ENCODE data around the gene STAG3.

GRCh38 chr7:100208911-100209408 is 31.2 kb downstream of the STAG3 start:
- TF ChIP-seq L3MBTL2 (conservative IDR thresholded peaks at IDR 0.05): no peak
- TF ChIP-seq TARDBP (IDR thresholded peaks at IDR 0.05): no peak
- no peak for TF ChIP-seq HDGF (IDR thresholded peaks at IDR 0.05; ENCODE audit: borderline replicate concordance)
- TF ChIP-seq NFRKB (IDR thresholded peaks at IDR 0.05): no peak
- TF ChIP-seq ELF4 (IDR thresholded peaks at IDR 0.05): no peak
- no peak for TF ChIP-seq FOXM1 (IDR thresholded peaks at IDR 0.05; ENCODE audit: borderline replicate concordance)
- no peak for TF ChIP-seq FOXA1 (IDR thresholded peaks at IDR 0.05)
- TF ChIP-seq PKNOX1 (IDR thresholded peaks at IDR 0.05): no peak
- TF ChIP-seq SUZ12 (IDR thresholded peaks at IDR 0.05): no peak
- TF ChIP-seq SP1 (IDR thresholded peaks at IDR 0.05): no peak
- no peak for TF ChIP-seq FOXK2 (IDR thresholded peaks at IDR 0.05)
